Middle frontal gyrus (tissue), 1 donor: ENCODE data around the gene NPIPA1.
"Not testable (repeated sequence)": the region's sequence is repeated elsewhere in the genome, so short reads cannot be mapped to it uniquely, and the experiment has no call there.

Experiments used
- DNase-seq: peaks from one replicate; pipeline ENCODE4 v3.0.0-alpha.2; 2015; ENCODE audit warnings: low spot score; ENCODE audit errors: extremely low spot score

The NPIPA1 gene

DNA sequence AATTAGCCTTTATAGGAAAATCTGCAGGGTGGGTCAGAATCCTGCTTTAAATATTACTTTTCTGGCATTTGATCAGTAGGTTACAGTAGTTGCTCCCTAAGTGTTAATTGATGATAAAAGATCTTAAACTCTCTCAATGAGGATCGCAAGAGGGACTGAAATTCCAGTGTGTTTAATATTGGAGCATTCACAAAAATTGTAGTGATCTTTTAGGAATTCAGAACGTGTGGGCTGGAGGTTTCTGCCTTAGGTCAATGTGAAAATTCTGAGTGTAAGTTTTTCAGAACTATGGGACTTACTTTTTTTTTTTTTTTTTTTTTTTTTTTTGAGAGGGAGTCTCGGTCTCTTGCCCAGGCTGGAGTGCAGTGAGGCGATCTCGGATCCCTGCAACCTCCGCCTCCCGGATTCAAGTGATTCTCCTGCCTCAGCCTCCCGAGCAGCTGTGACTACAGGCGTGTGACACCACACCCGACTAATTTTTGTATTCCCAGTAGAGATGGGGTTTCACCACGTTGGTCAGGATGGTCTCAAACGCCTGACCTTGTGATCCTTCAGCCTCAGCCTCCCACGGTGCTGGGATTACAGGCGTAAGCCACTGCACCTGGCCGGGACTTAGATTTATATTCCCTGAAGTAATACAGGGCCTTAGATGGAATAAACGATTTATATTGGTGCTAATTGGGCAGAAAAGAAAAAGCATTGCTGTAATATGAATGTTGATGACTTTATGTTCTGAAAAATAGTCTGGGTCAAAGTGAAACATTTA lies 39.9 kb downstream of the NPIPA1 start:
- DNase-seq: not testable (repeated sequence)

DNA sequence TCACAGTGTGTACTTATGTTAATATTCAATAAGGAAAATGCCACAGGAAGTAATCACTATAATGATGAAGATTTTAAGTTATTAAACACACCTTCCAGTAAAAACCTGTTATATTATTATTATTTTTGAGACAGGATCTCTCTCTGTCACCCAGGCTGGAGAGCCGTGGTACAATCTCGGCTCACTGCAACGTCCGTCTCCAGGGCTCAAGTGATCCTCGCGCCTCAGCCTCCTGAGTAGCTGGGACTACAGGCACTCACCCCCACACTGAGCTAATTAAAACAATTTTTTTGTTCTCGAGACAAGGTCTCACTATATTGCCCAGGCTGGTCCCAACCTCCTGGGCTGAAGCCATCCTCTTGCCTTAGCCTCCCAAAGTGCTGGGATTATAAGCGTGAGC lies 41.0 kb downstream of the NPIPA1 start:
- DNase-seq: not testable (repeated sequence)

DNA sequence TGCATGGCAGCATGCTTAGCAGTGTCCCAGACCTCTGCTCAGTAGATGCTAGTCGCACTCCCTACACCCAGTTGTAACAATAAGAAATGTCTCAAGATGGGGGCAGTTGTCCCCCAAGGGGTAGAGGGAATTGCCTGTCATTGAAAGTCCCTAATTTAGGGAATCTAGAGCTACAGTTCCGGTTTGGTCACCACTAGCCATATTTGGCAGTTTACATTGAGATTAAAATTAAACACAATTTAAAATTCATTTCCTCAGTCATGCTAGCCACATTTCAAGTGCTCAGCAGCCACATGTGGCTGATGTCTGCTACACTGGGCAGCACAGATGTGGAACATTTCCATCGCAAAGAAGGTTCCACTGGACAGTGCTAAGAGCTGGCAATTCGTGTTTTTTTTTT lies 41.7 kb downstream of the NPIPA1 start:
- not testable (repeated sequence) for DNase-seq

DNA sequence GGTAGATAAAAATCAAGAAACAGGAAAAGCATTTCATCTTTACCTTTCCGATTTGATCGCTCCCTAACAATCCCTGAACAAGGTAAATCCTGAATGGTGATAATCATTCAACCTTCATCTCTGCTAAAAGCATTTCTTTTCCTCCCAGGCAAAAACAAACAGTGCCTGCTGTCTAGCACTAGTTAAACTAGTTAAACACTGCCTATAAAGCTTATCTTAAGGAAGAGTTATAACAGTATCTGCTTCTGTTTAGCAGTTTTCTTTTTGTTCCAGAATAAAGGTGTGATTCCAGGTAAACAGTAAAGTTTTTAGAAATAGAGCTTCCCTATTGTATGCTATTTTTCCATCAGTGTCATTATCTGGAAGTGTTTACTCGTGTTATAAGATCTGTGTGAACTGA lies 44.0 kb downstream of the NPIPA1 start:
- not testable (repeated sequence) for DNase-seq

DNA sequence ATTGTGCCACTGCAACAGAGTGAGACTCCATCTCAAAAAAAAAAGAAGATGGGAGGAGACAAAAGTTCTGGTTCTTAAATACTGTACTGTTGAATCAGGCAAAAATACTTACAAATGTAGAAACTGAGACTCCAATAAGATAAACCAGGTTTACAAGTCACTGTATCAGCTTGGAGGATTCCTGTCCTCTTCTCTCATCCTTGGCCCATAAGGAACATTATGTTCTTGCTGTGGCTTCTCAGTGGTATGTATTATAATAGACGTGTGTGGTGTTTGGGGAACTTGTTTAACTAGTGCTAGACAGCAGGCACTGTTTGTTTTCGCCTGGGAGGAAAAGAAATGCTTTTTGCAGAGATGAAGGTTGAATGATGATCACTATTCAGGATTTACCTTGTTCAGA lies 45.3 kb downstream of the NPIPA1 start:
- DNase-seq: not testable (repeated sequence)

DNA sequence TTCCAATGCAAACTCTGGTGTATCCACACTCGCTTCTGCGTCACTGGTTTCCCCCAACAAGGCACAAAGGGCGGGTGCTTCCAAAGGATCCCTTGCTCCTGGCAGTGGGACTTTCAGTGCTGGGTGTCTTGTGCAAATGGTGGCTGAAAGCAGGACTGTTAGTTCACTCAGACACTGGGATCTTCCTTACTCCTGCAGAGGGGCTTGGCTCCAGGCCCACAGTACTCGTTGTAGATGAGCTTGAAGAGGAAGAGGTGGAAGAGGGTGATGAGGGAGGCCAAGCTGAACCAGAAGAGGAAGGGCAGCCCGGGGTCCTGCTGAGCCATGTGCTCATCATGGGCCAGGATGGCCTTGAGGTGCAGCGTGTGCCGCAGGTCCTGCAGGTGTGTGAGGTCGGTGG lies 50.8 kb downstream of the NPIPA1 start:
- not testable (repeated sequence) for DNase-seq

DNA sequence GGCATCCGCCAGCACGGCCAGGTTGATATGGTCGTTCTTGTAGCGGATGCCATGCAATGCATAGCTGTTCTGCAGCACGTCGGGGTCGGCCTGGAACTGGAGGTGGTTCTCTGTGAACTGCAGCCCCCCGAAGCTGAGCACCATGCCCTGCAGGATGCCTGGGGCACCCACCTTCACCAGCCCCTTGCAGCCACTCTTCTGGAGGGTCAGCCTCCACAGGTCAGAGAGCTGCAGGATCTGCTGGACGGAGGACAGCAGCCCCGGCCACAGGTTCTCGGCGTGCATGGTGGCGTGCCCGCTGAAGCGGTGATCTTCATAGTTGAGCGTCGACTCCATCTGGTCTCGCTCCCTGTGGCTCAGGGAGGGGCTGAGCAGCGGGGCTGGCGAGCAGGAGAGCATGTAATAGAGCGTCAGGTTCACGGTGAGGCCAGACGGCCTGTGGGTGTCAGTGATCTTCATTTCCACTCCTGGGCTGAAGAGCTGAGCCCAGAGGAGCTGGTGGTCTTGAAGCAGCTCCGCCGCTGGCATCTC lies 51.5 kb downstream of the NPIPA1 start:
- DNase-seq: not testable (repeated sequence)

DNA sequence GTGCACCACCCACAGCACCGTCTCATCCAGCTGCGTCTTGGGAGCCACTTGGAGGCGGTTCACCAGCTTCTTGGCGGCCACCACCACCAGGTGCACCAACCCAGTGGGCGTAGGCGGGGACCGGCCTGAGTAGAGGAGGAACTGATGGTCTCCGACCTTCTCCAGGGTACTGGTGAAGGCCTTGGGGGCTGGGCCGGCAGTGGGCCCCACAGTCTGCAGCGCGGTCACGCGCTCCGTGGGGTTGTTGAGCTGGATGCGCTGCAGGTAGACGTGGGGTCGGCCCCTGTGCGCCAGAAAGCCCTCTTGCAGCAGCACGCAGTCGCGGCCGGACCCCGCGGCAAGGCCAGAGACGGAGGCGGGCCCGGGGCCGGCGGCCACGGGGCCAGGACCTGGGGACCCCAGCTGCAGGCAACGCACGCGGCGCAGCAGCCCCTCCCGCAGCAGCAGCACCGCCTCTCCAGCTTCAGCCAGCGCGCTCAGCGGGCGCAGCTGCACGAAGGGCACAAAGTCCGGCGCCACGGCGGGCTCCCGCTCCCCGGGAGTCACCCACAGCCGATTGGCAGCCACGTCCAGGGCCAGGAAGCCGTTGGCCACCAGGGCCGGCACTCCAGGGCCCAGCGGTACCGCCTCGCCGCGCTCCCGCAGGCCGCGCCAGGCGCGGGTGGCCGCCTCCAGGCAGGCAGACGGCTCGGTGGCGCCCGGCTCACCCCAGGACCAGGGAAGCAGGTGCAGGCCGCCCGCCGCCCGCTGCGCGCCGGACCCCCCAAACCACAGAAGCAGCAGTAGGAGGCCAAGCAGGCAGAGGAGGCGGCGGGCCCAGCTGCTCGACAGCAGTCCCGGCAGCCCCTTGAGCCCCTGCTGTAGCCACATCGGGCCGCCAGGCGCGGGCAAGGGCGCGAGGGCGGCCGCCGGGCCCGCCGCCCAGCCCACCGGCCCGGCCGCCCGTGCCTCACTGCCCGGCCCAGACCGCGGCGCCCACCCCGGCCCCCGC lies 52.3 kb downstream of the NPIPA1 start:
- not testable (repeated sequence) for DNase-seq

DNA sequence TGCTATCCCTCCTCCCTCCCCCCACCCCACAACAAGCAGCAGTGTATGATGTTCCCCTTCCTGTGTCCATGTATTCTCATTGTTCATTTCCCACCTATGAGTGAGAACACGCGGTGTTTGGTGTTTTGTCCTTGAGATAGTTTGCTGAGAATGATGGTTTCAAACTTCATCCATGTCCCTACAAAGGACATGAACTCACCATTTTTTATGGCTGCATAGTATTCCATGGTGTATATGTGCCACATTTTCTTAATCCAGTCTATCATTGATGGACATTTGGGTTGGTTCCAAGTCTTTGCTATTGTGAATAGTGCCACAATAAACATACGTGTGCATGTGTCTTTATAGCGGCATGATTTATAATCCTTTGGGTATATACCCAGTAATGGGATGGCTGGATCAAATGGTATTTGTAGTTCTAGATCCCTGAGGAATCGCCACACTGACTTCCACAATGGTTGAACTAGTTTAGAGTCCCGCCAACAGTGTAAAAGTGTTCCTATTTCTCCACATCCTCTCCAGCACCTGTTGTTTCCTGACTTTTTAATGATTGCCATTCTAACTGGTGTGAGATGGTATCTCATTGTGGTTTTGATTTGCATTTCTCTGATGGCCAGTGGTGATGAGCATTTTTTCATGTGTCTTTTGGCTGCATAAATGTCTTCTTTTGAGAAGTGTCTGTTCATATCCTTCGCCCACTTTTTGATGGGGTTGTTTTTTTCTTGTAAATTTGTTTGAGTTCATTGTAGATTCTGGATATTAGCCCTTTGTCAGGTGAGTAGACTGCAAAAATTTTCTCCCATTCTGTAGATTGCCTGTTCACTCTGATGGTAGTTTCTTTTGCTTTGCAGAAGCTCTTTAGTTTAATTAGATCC lies 56.3 kb downstream of the NPIPA1 start:
- DNase-seq: not testable (repeated sequence)

DNA sequence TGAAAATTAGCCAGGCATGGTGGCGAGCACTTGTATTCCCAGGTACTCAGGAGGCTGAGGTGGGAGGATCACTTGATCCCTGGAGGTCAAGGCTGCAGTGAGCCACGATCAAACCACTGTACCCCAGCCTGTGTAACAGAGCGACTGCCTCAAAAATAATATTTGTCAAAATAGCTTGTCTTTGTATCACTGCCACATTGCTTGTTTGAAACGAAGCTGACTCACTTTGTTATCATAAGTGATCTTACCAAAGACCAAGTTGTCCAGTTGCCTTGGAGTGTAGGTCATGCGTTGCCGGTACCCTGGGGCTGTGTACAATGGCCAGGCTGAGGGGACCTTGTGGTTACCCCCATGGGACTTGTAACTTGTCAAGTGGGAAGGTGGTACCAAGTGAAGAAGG lies 59.5 kb downstream of the NPIPA1 start:
- not testable (repeated sequence) for DNase-seq

DNA sequence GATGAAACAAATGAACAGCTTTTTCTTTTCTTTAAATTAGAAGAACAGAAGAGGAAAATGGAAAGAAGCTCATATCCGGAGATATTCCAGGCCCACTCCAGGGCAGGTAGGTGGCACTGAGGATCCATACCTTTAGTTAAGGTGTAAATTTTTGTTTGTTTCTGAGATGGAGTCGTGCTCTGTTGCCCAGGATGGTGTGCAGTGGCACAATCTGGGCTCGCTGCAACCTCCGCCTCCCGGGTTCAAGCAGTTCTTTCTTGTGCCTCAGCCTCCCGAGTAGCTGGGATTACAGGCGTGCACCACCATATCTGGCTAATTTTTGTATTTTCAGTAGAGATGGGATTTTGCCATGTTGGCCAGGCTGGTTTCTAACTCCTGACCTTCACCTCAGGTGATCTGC lies 61.1 kb downstream of the NPIPA1 start:
- DNase-seq: not testable (repeated sequence)

DNA sequence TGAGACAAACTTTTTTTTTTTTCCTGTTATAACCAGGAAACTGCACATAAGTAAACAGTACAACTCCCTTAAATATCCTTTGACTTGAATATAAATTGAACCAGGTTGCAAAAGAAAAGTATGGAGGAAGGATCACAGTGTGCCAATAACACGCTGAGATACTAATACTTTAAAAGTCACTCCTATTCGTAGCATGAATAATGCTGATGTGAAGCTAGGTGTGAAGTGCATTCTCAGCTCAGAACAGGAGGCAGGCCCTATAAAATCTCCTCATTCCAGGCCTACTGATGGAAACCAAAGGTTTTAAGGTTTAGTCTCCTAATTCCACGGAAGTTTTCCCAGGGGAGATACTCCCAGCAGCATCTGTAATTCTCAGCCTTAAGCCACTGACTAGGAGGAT lies 62.6 kb downstream of the NPIPA1 start:
- DNase-seq: not testable (repeated sequence)
